GM19238 (cell line): ENCODE measurements around the gene TOP1.

Experiments used
- DNase-seq: peaks from one replicate; pipeline ENCODE4 v3.0.0; 2011; ENCODE audit warnings: low spot score; ENCODE audit not compliant: insufficient read length

Gene TOP1

DNA sequence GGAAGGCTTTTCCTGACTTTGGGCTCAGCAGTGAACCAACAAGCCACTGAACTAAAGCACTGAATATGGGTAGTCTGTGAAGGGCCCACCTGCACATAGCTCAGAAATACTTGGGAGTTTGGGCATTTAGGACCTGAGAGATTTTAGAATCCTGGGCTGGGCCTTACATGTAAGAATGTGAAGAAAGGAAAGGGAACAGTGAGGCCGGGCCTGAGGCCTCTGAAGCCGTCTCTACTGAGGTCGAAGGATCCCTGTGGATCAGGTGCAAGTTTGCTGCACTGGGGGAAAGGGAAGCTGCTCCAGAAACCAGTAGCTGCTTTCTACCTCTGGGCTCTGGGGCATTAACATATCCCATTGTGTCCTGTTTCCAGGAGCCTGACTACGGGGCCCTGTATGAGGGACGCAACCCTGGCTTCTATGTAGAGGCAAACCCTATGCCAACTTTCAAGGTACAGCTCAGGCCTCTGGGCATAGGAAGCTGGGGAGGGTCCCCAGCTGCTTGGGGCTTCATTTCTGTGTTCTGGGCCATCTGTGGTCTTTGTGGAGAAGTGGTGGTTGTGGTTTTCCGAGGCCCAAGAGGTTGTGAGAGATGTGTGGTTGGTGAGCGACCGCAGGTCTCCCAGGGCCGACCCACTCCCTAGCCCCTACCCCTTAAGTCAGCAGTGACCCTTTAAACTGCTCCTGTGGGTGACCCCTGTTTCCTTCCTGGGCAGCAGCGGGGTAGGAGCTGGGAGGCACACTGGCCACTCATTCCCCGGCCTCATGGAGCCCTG lies 139.0 kb downstream of the TOP1 start:
- DNase-seq = no peak

DNA sequence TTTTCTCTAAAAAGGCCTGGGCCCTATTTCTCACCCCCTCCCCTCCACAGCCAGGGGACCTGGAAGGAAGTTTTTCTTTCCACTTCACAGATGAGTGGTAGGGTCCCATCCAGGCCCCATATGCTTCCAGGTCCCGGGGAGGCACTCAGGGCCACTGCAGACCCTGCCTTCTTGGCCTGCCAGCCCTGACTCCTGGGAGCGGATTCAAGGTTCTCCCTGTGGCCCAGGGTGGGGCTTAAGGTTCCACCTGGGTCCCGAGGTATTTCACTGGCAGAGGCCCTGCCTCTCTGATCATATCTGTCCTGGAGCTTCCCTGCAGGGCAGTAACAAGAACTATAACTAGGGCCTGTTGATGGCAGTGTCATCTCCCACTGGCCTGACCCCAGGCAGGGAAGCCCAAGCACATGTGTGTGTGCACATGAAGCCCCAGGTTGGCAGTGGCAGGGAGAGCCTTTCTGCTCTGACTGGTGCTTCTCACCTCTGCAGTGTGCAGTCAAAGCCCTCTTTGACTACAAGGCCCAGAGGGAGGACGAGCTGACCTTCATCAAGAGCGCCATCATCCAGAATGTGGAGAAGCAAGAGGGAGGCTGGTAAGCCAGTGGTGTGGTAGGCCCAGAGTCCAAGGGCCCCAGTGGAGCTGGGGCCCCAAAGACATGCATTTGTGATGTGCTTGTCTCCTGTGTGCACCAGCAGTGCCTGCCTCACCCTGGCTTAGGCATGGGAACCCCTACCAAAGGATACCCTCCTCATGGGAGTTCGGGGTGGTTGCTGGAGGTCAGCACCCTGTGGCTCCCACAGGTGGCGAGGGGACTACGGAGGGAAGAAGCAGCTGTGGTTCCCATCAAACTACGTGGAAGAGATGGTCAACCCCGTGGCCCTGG lies 139.9 kb downstream of the TOP1 start:
- no peak for DNase-seq

DNA sequence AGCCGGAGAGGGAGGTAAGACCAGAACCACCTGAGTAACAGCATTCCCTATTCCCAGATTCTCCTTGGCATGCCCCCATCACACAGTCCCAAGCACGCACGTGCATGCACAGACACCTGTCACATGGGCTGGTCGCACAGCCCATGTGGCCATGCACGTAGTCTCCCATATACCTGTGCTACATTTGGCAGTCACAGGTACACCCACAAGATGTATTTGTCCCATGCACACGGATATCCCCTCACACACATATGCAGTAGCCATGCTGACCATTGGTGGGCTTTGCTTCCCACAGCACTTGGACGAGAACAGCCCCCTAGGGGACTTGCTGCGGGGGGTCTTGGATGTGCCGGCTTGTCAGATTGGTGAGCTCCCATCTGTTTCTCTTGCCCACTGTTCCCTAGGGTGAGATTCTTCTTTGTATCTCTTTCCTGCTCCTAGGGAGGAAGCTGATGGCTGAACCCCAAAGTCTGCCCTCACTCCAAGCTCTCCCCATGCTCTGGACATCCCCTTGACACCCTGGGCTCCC lies 140.6 kb downstream of the TOP1 start:
- DNase-seq = no peak

- DNase-seq = no peak
Observed at GRCh38 chr20:41169791-41170351, 141.2 kb downstream of the TOP1 start.

- no peak for DNase-seq
Observed at GRCh38 chr20:41170386-41171105, 141.9 kb downstream of the TOP1 start.

GRCh38 chr20:41171736-41172295 lies 143.2 kb downstream of the TOP1 start:
- DNase-seq = no peak

DNA sequence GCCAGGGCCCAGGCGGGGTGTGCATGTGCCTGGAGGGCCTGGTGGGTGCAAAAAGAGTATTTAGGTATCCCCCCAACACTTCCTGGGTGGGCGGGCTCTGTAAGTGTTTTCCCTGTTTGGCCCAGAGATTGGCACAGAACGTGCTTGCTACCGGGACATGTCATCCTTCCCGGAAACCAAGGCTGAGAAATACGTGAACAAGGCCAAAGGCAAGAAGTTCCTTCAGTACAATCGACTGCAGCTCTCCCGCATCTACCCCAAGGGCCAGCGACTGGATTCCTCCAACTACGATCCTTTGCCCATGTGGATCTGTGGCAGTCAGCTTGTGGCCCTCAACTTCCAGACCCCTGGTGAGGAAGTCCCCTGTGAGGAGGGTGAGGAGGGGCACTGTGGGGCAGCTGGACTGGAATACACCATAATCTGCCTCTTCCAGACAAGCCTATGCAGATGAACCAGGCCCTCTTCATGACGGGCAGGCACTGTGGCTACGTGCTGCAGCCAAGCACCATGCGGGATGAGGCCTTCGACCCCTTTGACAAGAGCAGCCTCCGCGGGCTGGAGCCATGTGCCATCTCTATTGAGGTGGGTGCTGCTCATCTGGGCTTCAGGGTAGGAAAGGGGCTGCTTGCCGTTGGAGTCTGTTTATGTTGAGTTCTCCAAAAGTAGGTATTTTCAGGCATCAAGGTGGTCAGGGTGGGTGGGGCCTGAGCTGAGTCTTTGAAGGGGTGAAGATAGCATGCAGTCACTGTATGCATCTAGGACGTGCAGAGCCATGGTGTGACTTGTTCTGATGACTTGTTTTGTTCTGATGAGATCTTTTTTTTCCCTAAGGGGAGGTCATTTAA lies 143.9 kb downstream of the TOP1 start:
- no peak for DNase-seq

GRCh38 chr20:41173161-41173721 lies 144.6 kb downstream of the TOP1 start:
- peak; percentile 70 for DNase-seq

DNA sequence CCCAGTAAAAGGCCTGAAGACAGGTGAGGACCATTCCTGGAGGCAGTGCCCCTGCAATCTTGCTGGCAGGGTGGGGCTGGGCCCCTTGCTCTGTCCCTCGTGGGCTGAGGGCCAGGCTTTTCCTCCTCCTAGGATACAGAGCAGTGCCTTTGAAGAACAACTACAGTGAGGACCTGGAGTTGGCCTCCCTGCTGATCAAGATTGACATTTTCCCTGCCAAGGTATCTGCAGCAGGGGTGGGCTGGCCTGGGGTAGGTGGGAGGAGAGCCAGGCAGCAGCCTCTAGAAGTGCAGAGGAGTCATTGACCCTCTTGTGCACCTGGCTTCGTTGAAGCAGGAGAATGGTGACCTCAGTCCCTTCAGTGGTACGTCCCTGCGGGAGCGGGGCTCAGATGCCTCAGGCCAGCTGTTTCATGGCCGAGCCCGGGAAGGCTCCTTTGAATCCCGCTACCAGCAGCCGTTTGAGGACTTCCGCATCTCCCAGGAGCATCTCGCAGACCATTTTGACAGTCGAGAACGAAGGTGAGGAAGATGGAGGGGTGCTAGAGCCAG lies 145.2 kb downstream of the TOP1 start:
- DNase-seq = no peak
